ENCODE data around the gene TMBIM1.

The TMBIM1 gene

GRCh38 chr2:218238887-218239286 is 53.4 kb downstream of the TMBIM1 start:
- no peaks in the 10 kb centered on the region for H3K27me3 ChIP-seq (replicated peaks; ENCODE audit: insufficient read depth, low read length)
- no peak overlapping the region for H2AFZ ChIP-seq (ENCODE audit: low read length)
- no peak overlapping the region for H3K4me3 ChIP-seq (ENCODE audit: low read length)
- no peaks in the 10 kb centered on the region for H4K20me1 ChIP-seq (ENCODE audit: insufficient read depth, low read length)
- no peaks in the 10 kb centered on the region for H3K9me3 ChIP-seq (replicated peaks; ENCODE audit: insufficient read depth, low read length)
- no peak overlapping the region for H3K27ac ChIP-seq (ENCODE audit: low read length)
- peaks cover 93% of the 10 kb centered on the region for H3K79me2 ChIP-seq (ENCODE audit: low read length)
- no peak overlapping the region for H3K9ac ChIP-seq (ENCODE audit: low read length)
- TF ChIP-seq CTCF (IDR thresholded peaks at IDR 0.05; ENCODE audit: low read length), result no peak
- no peak for TF ChIP-seq EZH2 (optimal IDR thresholded peaks at IDR 0.05; ENCODE audit: low read depth, low read length)
- TF ChIP-seq EZH2phosphoT487 (IDR thresholded peaks at IDR 0.05; ENCODE audit: low read length), result no peak
- H3K4me1 ChIP-seq (ENCODE audit: low read length), result no peaks in the 10 kb centered on the region
- no peak overlapping the region for H3K4me2 ChIP-seq (ENCODE audit: low read depth, low read length)
- no peaks in the 10 kb centered on the region for H3K9me2 ChIP-seq (replicated peaks; ENCODE audit: insufficient read depth, low read length)
- peaks cover 37% of the 10 kb centered on the region for H3K36me3 ChIP-seq (replicated peaks; ENCODE audit: insufficient read depth, low read length)
- DNase-seq, result no peak
- H3F3A ChIP-seq (ENCODE audit: insufficient read depth, low read length), result no peaks in the 10 kb centered on the region

GRCh38 chr2:218236829-218237228 is 55.5 kb downstream of the TMBIM1 start:
- no peaks in the 10 kb centered on the region for H3K9me2 ChIP-seq (replicated peaks; ENCODE audit: insufficient read depth, low read length)
- H3K27me3 ChIP-seq (replicated peaks; ENCODE audit: insufficient read depth, low read length), result no peaks in the 10 kb centered on the region
- no peak for DNase-seq
- no peak overlapping the region for H3K4me3 ChIP-seq (ENCODE audit: low read length)
- peaks cover 92% of the 10 kb centered on the region for H3K79me2 ChIP-seq (ENCODE audit: low read length)
- H3K4me1 ChIP-seq (ENCODE audit: low read length), result no peaks in the 10 kb centered on the region
- no peaks in the 10 kb centered on the region for H3K9me3 ChIP-seq (replicated peaks; ENCODE audit: insufficient read depth, low read length)
- H3K36me3 ChIP-seq (replicated peaks; ENCODE audit: insufficient read depth, low read length), result peaks cover 33% of the 10 kb centered on the region
- H3K4me2 ChIP-seq (ENCODE audit: low read depth, low read length), result no peak overlapping the region
- no peaks in the 10 kb centered on the region for H4K20me1 ChIP-seq (ENCODE audit: insufficient read depth, low read length)
- H3K9ac ChIP-seq (ENCODE audit: low read length), result no peak overlapping the region
- no peak overlapping the region for H2AFZ ChIP-seq (ENCODE audit: low read length)
- TF ChIP-seq EZH2phosphoT487 (IDR thresholded peaks at IDR 0.05; ENCODE audit: low read length) (no peak), EZH2 (optimal IDR thresholded peaks at IDR 0.05; ENCODE audit: low read depth, low read length) (no peak), CTCF (IDR thresholded peaks at IDR 0.05; ENCODE audit: low read length) (no peak)
- H3F3A ChIP-seq (ENCODE audit: insufficient read depth, low read length), result no peaks in the 10 kb centered on the region
- no peak overlapping the region for H3K27ac ChIP-seq (ENCODE audit: low read length)

- Histone ChIP-seq H3K27ac (ENCODE audit: low read length) (no peak overlapping the region), H3K27me3 (replicated peaks; ENCODE audit: insufficient read depth, low read length) (no peaks in the 10 kb centered on the region), H3K36me3 (replicated peaks; ENCODE audit: insufficient read depth, low read length) (peaks cover 37% of the 10 kb centered on the region), H3K9me2 (replicated peaks; ENCODE audit: insufficient read depth, low read length) (no peaks in the 10 kb centered on the region), H2AFZ (ENCODE audit: low read length) (no peak overlapping the region), H3K9ac (ENCODE audit: low read length) (no peak overlapping the region), H3K4me3 (ENCODE audit: low read length) (no peak overlapping the region), H3K4me2 (ENCODE audit: low read depth, low read length) (no peak overlapping the region), H3K79me2 (ENCODE audit: low read length) (peaks cover 92% of the 10 kb centered on the region), H3K9me3 (replicated peaks; ENCODE audit: insufficient read depth, low read length) (no peaks in the 10 kb centered on the region), H3F3A (ENCODE audit: insufficient read depth, low read length) (peaks cover 10% of the 10 kb centered on the region), H3K4me1 (ENCODE audit: low read length) (peaks cover 15% of the 10 kb centered on the region), H4K20me1 (ENCODE audit: insufficient read depth, low read length) (no peaks in the 10 kb centered on the region)
- TF ChIP-seq EZH2phosphoT487 (IDR thresholded peaks at IDR 0.05; ENCODE audit: low read length), result no peak
- no peak for TF ChIP-seq CTCF (IDR thresholded peaks at IDR 0.05; ENCODE audit: low read length)
- TF ChIP-seq EZH2 (optimal IDR thresholded peaks at IDR 0.05; ENCODE audit: low read depth, low read length), result no peak
- DNase-seq, result no peak
Measured at GRCh38 chr2:218235017-218235416, 57.3 kb downstream of the TMBIM1 start.

Data from MM.1S (cell line).